Measurements from ENCODE around the gene PRR30.

DNA sequence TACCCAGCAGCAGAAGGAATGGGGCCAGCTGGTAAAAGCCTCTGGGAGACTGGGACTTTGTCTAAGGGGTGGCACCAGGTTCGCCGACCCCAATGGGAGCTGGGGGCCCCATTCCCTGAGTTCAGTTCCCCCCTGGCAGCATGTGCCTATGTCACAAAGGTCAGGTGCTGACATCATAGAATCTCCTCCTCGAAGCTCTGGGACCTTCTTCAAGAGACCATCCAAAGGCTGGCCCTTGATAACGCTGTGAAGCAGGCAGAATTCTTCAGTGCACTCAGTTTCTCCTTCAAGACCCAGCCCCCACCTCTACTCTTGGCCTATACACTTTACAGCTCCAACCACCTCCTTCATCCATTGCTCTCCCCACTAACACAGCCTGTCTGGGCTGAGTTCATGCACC is at the start of gene PRR30:
- TF ChIP-seq, protein P1, sequence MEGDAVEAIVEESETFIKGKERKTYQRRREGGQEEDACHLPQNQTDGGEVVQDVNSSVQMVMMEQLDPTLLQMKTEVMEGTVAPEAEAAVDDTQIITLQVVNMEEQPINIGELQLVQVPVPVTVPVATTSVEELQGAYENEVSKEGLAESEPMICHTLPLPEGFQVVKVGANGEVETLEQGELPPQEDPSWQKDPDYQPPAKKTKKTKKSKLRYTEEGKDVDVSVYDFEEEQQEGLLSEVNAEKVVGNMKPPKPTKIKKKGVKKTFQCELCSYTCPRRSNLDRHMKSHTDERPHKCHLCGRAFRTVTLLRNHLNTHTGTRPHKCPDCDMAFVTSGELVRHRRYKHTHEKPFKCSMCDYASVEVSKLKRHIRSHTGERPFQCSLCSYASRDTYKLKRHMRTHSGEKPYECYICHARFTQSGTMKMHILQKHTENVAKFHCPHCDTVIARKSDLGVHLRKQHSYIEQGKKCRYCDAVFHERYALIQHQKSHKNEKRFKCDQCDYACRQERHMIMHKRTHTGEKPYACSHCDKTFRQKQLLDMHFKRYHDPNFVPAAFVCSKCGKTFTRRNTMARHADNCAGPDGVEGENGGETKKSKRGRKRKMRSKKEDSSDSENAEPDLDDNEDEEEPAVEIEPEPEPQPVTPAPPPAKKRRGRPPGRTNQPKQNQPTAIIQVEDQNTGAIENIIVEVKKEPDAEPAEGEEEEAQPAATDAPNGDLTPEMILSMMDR (IDR thresholded peaks at IDR 0.05): no peak
- TF ChIP-seq POLR2A (IDR thresholded peaks at IDR 0.05; ENCODE audit: low read depth) (no peak), POLR2AphosphoS5 (IDR thresholded peaks at IDR 0.05) (no peak), EP300 (IDR thresholded peaks at IDR 0.05) (no peak)

Data from esophagus muscularis mucosa (tissue), 4 donors.